GM20000 (cell line): ENCODE results near the gene FLYWCH1.
A peak's percentile ranks its signal among the peaks of the same experiment; 100 is the strongest.

Experiments
- DNase-seq: peaks from one replicate; pipeline ENCODE4 v3.0.0; 2012; ENCODE audit warnings: low spot score
- TF ChIP-seq, protein P1 (sequence below): IDR thresholded peaks from 2 replicates; pipeline ENCODE4 v1.5.1; 2012; ENCODE audit warnings: mild to moderate bottlenecking, control low read depth; ENCODE audit errors: extremely low read depth, missing control alignments

FLYWCH1 gene

DNA sequence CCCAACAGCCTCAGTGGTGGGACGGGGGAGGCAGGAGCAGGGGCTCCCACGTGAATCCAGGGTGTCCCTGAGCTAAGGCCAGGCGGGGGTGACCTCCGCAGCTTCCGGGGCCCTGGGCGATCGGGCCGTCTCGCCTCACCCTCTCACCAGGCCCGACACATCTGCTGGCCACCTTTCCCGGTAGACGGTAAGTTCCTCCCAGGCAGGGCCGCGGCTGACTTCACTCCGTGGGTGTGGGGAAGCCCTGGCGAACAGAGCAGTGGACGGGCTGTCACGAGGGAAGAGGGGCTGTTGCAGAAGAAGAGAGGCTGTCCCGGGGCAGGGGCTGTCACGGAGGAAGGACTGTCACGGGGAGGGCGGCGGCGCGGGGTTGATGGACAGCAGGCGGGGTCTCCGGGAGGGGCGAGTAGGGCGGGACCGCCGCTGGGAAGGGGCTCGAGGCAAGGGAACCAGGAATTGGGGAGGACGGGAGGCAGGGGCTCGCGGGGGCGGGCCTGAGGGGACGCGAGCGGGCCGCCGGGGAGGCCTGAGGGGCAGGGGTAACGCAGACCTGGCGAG, 68.0 kb downstream of the FLYWCH1 start:
- peak; percentile 59 for DNase-seq
- TF ChIP-seq, protein P1, sequence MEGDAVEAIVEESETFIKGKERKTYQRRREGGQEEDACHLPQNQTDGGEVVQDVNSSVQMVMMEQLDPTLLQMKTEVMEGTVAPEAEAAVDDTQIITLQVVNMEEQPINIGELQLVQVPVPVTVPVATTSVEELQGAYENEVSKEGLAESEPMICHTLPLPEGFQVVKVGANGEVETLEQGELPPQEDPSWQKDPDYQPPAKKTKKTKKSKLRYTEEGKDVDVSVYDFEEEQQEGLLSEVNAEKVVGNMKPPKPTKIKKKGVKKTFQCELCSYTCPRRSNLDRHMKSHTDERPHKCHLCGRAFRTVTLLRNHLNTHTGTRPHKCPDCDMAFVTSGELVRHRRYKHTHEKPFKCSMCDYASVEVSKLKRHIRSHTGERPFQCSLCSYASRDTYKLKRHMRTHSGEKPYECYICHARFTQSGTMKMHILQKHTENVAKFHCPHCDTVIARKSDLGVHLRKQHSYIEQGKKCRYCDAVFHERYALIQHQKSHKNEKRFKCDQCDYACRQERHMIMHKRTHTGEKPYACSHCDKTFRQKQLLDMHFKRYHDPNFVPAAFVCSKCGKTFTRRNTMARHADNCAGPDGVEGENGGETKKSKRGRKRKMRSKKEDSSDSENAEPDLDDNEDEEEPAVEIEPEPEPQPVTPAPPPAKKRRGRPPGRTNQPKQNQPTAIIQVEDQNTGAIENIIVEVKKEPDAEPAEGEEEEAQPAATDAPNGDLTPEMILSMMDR, result no peak

DNA sequence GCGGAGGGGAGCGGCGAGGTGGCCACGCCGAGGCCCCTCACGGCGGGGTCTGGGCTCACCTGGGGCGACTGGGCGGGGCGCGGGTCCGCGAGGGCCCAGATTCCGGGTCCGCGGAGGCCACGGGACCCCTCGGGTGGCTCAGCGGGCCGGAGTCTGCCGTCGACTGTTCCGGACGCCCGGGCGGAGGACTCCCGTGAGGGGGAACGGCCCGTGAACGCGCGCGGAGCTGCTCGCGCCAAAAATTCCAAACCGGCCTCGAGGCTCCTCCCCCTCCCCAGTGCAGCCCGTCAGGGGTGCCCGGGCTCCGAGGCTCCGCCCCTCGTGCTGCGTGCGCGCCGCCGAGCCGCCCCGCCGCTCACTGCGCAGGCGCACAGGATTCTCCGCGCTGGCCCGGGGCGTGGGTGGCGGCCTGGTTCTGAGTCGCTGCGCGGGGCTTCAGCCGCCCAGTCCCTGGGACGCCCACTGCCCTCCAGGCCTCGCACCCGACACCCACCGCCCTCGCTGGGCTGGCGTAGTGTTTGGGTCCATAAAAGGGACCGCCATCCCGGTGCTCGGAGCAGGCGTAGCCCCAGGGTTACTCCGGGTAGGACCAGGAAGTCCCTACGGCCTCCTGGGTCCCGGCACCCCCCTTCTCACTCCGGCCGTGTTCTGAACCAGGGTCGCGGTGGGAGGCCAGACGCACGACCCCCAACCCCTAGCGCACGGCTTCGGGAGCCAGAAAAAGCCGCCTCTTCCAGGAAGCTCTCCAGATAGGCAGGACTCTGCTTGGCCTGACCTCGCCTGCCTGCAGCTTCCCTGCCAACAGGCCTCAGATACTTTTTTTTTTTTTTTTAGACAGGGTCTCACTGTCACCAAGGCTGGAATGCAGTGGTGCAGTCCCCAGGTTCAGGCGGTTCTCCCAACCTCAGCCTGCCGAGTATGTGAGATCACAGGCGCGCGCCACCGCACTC, 68.8 kb downstream of the FLYWCH1 start, which contains the start of gene PKMYT1:
Gene PKMYT1, minus strand, starts transcription at position 220 of the 950 bp plus-strand sequence. CDS start 789 bp downstream, outside the sequence.
- TF ChIP-seq, protein P1, result no peak
- peak; percentile 100 for DNase-seq

DNA sequence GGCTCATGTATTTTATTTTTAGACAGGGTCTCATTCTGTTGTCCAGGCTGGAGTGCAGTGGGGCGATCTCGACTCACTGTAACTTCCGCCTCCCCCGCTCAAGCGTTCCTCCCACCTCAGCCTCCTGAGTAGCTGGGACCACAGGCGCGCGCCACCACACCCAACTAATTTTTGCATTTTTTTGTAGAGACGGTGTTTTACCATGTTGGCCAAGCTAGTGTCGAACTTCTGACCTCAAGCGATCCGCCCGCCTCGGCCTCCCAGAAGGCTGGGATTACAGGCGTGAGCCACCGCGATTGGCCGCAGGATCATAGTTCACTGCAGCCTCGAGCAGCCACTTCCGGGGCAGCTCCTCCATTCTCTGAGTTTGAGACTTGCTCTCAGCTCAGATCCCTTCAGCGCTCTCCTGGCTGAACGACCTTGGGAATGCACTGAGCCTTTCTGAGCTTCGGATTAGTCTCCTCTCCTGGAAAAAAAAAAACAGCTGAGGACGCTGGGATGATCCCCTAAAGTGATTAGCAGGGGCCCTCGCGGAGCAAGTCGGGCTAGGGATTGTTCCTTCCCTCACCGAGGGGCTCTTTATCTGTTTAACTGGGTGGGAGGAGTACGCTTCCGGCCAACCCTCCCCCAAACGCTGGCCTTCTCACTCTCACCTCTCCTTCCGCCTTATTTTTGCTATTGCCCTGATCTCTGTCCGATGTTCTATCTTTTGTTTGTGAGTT, 69.6 kb downstream of the FLYWCH1 start:
- no peak for DNase-seq
- TF ChIP-seq, protein P1, result no peak

DNA sequence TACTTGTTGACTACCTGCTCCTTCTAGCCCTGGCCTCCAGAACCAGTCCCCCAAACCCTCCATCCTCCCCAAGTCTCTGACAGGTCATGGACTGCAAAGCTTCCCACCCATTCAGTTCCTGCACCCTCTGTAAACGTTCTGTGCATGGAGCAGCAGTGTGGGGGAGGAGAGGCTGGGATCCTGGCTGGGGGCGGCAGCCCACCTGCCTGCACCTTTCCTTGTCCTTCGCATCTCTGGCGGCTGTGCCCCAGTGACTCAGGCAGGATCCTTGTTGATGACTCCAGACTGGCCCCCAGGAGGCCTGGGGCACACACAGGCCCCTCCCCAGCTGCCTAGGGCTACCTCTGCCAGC, 70.1 kb downstream of the FLYWCH1 start:
- TF ChIP-seq, protein P1, result no peak
- no peak for DNase-seq

DNA sequence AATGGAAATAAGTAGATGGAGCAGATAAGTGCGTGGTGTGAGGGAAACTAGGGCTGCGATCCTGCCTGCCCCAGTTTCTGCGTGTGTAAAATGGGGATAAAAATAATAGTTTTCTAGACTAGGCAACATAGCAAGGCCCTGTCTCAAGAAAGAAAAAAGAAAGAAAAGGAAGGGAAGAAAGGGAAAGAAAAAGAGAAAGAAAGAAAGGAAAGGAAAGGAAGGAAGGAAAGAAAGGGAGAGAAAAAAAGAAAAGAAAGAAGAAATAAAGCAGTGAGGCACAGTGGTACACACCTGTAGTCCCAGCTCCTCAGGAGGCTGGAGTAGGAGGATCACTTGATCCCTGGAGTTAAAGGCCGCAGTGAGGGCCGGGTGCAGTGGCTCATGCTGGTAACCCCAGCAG, 70.7 kb downstream of the FLYWCH1 start:
- no peak for DNase-seq
- TF ChIP-seq, protein P1, result no peak

DNA sequence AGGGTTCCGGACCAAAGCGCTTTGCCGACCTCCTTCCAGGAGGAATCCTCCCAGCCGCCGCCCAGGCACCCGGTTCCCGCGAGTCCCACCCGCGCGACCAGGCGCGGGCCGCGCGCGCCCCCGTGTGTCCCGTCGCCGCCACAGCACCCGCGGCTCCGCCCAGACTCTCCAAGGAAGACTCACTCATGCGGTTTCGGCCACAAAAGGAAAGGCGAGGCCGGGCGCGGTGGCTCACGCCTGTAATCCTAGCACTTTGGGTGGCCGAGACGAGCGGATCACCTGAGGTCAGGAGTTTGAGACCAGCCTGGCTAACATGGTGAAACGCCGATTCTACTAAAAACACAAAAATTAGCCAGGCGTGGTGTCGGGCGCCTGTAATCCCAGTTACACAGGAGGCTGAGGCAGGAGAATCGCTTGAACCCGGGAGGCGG, 72.0 kb downstream of the FLYWCH1 start:
- TF ChIP-seq, protein P1, result peak; percentile 95

More for the DNA sequence above, 72.0 kb downstream of the FLYWCH1 start:
- peak; percentile 91 for DNase-seq
